Measurements from ENCODE around the gene GPR143.

GRCh38 chrX:9805956-9806355, 40.3 kb upstream of the GPR143 start:
- TF ChIP-seq CTCF (IDR thresholded peaks at IDR 0.05) (no peak), EP300 (IDR thresholded peaks at IDR 0.05) (no peak)

Data from tibial nerve (tissue), 4 donors.